ENCODE measurements around the gene FGF18. TPM values are rescaled to one million over a fixed set of nuclear protein-coding genes. Genes with fewer than 3 reads are reported as not detected.

The FGF18 gene
- total and polyA plus RNA-seq, 2 experiments from 2014 or later = 0.09 TPM; not detected in 1

GRCh38 chr5:171426266-171426665, 6.8 kb downstream of the FGF18 start:
- Histone ChIP-seq H3F3A (ENCODE audit: insufficient read depth) (no peaks in the 10 kb centered on the region), H3K4me2 (ENCODE audit: unreplicated experiment) (no peak overlapping the region), H3K79me2 (ENCODE audit: insufficient read depth) (no peaks in the 10 kb centered on the region), H3K36me3 (ENCODE audit: low read depth) (no peaks in the 10 kb centered on the region), H3K27ac (no peak overlapping the region), H2AFZ (no peak overlapping the region), H3K4me1 (ENCODE audit: insufficient read depth) (no peaks in the 10 kb centered on the region), H3K27me3 (replicated peaks; ENCODE audit: insufficient read depth) (no peaks in the 10 kb centered on the region), H3K4me3 (no peak overlapping the region), H3K9me3 (ENCODE audit: low read depth) (no peaks in the 10 kb centered on the region), H4K20me1 (ENCODE audit: insufficient read depth) (no peaks in the 10 kb centered on the region), H3K9me2 (ENCODE audit: insufficient read depth) (no peaks in the 10 kb centered on the region), H3K9ac (no peak overlapping the region)
- 92 to 97% methylated on average over 4 of the region's 4 CpGs for WGBS, 2 experiments (ENCODE audit: low coverage in 1 of 2, low lambda C conversion rate in 2 of 2, missing lambda C conversion rate in 2 of 2)
- TF ChIP-seq EZH2phosphoT487 (IDR thresholded peaks at IDR 0.05; ENCODE audit: insufficient read depth, low read depth) = no peak
- no peak for TF ChIP-seq EZH2 (IDR thresholded peaks at IDR 0.05; ENCODE audit: insufficient read depth, poor library complexity, severe bottlenecking)
- no peak for DNase-seq
- in situ Hi-C loops (cut with MboI) = no loop called here

- Histone ChIP-seq H3K9ac (no peak overlapping the region), H3K4me1 (ENCODE audit: insufficient read depth) (no peaks in the 10 kb centered on the region), H3F3A (ENCODE audit: insufficient read depth) (no peaks in the 10 kb centered on the region), H4K20me1 (ENCODE audit: insufficient read depth) (no peaks in the 10 kb centered on the region), H3K27me3 (replicated peaks; ENCODE audit: insufficient read depth) (no peaks in the 10 kb centered on the region), H3K9me2 (ENCODE audit: insufficient read depth) (no peaks in the 10 kb centered on the region), H3K9me3 (ENCODE audit: low read depth) (no peaks in the 10 kb centered on the region), H3K4me2 (ENCODE audit: unreplicated experiment) (no peak overlapping the region), H3K36me3 (ENCODE audit: low read depth) (no peaks in the 10 kb centered on the region), H3K4me3 (no peak overlapping the region), H3K27ac (no peak overlapping the region), H3K79me2 (ENCODE audit: insufficient read depth) (no peaks in the 10 kb centered on the region), H2AFZ (no peak overlapping the region)
- in situ Hi-C loops (cut with MboI) = no loop called here
- 97 to 98% methylated on average over 9 of the region's 9 CpGs for WGBS, 2 experiments (ENCODE audit: low coverage in 1 of 2, low lambda C conversion rate in 2 of 2, missing lambda C conversion rate in 2 of 2)
- DNase-seq = no peak
- TF ChIP-seq EZH2 (IDR thresholded peaks at IDR 0.05; ENCODE audit: insufficient read depth, poor library complexity, severe bottlenecking) (no peak), EZH2phosphoT487 (IDR thresholded peaks at IDR 0.05; ENCODE audit: insufficient read depth, low read depth) (no peak)
These were observed 7.2 kb downstream of the FGF18 start for GRCh38 chr5:171426680-171427079.

GRCh38 chr5:171427318-171428167, 8.1 kb downstream of the FGF18 start:
- Histone ChIP-seq H3K79me2 (ENCODE audit: insufficient read depth) (no peaks in the 10 kb centered on the region), H3K4me2 (ENCODE audit: unreplicated experiment) (no peak overlapping the region), H3K27ac (no peak overlapping the region), H3K4me1 (ENCODE audit: insufficient read depth) (no peaks in the 10 kb centered on the region), H2AFZ (no peak overlapping the region), H4K20me1 (ENCODE audit: insufficient read depth) (no peaks in the 10 kb centered on the region), H3K4me3 (no peak overlapping the region), H3K36me3 (ENCODE audit: low read depth) (no peaks in the 10 kb centered on the region), H3K9me3 (ENCODE audit: low read depth) (no peaks in the 10 kb centered on the region), H3K9ac (no peak overlapping the region), H3F3A (ENCODE audit: insufficient read depth) (no peaks in the 10 kb centered on the region), H3K27me3 (replicated peaks; ENCODE audit: insufficient read depth) (no peaks in the 10 kb centered on the region), H3K9me2 (ENCODE audit: insufficient read depth) (no peaks in the 10 kb centered on the region)
- DNase-seq = no peak
- in situ Hi-C loops (cut with MboI) = no loop called here
- 84 to 88% methylated on average over 20 of the region's 20 CpGs for WGBS, 2 experiments (ENCODE audit: low coverage in 1 of 2, low lambda C conversion rate in 2 of 2, missing lambda C conversion rate in 2 of 2)
- no peak for TF ChIP-seq EZH2phosphoT487 (IDR thresholded peaks at IDR 0.05; ENCODE audit: insufficient read depth, low read depth)
- no peak for TF ChIP-seq EZH2 (IDR thresholded peaks at IDR 0.05; ENCODE audit: insufficient read depth, poor library complexity, severe bottlenecking)

- no peak for DNase-seq
- in situ Hi-C loops (cut with MboI) = no loop called here
- no peaks in the 10 kb centered on the region for H3K27me3 ChIP-seq (replicated peaks; ENCODE audit: insufficient read depth)
- H3K4me1 ChIP-seq (ENCODE audit: insufficient read depth) = no peaks in the 10 kb centered on the region
- no peak overlapping the region for H2AFZ ChIP-seq
- H3K9me2 ChIP-seq (ENCODE audit: insufficient read depth) = no peaks in the 10 kb centered on the region
- no peak overlapping the region for H3K4me3 ChIP-seq
- H4K20me1 ChIP-seq (ENCODE audit: insufficient read depth) = no peaks in the 10 kb centered on the region
- H3K79me2 ChIP-seq (ENCODE audit: insufficient read depth) = no peaks in the 10 kb centered on the region
- TF ChIP-seq EZH2 (IDR thresholded peaks at IDR 0.05; ENCODE audit: insufficient read depth, poor library complexity, severe bottlenecking) (no peak), EZH2phosphoT487 (IDR thresholded peaks at IDR 0.05; ENCODE audit: insufficient read depth, low read depth) (no peak)
- no peak overlapping the region for H3K9ac ChIP-seq
- no peak overlapping the region for H3K27ac ChIP-seq
- no peaks in the 10 kb centered on the region for H3F3A ChIP-seq (ENCODE audit: insufficient read depth)
- no peak overlapping the region for H3K4me2 ChIP-seq (ENCODE audit: unreplicated experiment)
- no peaks in the 10 kb centered on the region for H3K36me3 ChIP-seq (ENCODE audit: low read depth)
- WGBS, 2 experiments (ENCODE audit: low coverage in 1 of 2, low lambda C conversion rate in 2 of 2, missing lambda C conversion rate in 2 of 2) = 91 to 93% methylated on average over 9 of the region's 9 CpGs
- no peaks in the 10 kb centered on the region for H3K9me3 ChIP-seq (ENCODE audit: low read depth)
These were observed 8.8 kb downstream of the FGF18 start for GRCh38 chr5:171428168-171428696.

All from GM23248 (cell line).